Measurements from ENCODE around the gene SLITRK6.

SLITRK6 gene

GRCh38 chr13:85823832-85824231, 24.6 kb upstream of the SLITRK6 start:
- no peak for TF ChIP-seq CTCF (IDR thresholded peaks at IDR 0.05; ENCODE audit: control insufficient read depth, insufficient read depth, low read depth, low read length, missing control alignments)
- no peak for DNase-seq (ENCODE audit: low read depth)
- H3K4me3 ChIP-seq (ENCODE audit: control insufficient read depth, low read depth, low read length): no peak overlapping the region

GRCh38 chr13:85819513-85819912, 20.3 kb upstream of the SLITRK6 start:
- no peak for DNase-seq (ENCODE audit: low read depth)
- no peak for TF ChIP-seq CTCF (IDR thresholded peaks at IDR 0.05; ENCODE audit: control insufficient read depth, insufficient read depth, low read depth, low read length, missing control alignments)

GRCh38 chr13:85816413-85816812, 17.2 kb upstream of the SLITRK6 start:
- DNase-seq (ENCODE audit: low read depth): no peak

More at GRCh38 chr13:85819513-85819912, 20.3 kb upstream of the SLITRK6 start:
- no peak overlapping the region for H3K4me3 ChIP-seq (ENCODE audit: control insufficient read depth, low read depth, low read length)

GRCh38 chr13:85812282-85812681, 13.1 kb upstream of the SLITRK6 start:
- no peak for DNase-seq (ENCODE audit: low read depth)
- TF ChIP-seq CTCF (IDR thresholded peaks at IDR 0.05; ENCODE audit: control insufficient read depth, insufficient read depth, low read depth, low read length, missing control alignments): no peak
- H3K4me3 ChIP-seq (ENCODE audit: control insufficient read depth, low read depth, low read length): no peak overlapping the region

More at GRCh38 chr13:85816413-85816812, 17.2 kb upstream of the SLITRK6 start:
- TF ChIP-seq CTCF (IDR thresholded peaks at IDR 0.05; ENCODE audit: control insufficient read depth, insufficient read depth, low read depth, low read length, missing control alignments): no peak
- no peak overlapping the region for H3K4me3 ChIP-seq (ENCODE audit: control insufficient read depth, low read depth, low read length)

GRCh38 chr13:85808811-85809210, 9.6 kb upstream of the SLITRK6 start:
- no peak for TF ChIP-seq CTCF (IDR thresholded peaks at IDR 0.05; ENCODE audit: control insufficient read depth, insufficient read depth, low read depth, low read length, missing control alignments)
- H3K4me3 ChIP-seq (ENCODE audit: control insufficient read depth, low read depth, low read length): no peak overlapping the region
- DNase-seq (ENCODE audit: low read depth): no peak

- peak; percentile 39 for TF ChIP-seq CTCF (IDR thresholded peaks at IDR 0.05; ENCODE audit: control insufficient read depth, insufficient read depth, low read depth, low read length, missing control alignments)
- no peak for DNase-seq (ENCODE audit: low read depth)
- H3K4me3 ChIP-seq (ENCODE audit: control insufficient read depth, low read depth, low read length): no peak overlapping the region
Observed at GRCh38 chr13:85806553-85807175, 7.4 kb upstream of the SLITRK6 start.
